ENCODE data around the gene CLNK.
"Not testable (repeated sequence)": the region's sequence is repeated elsewhere in the genome, so short reads cannot be mapped to it uniquely, and the experiment has no call there.

CLNK gene

GRCh38 chr4:10577508-10578426 is 106.8 kb downstream of the CLNK start:
- H3K4me3 ChIP-seq (ENCODE audit: low read length): no peak overlapping the region
- TF ChIP-seq ZNF274 (IDR thresholded peaks at IDR 0.05; ENCODE audit: low read depth, low read length): no peak

- H3K4me3 ChIP-seq (ENCODE audit: low read length): no peak overlapping the region
- no peak for TF ChIP-seq ZNF274 (IDR thresholded peaks at IDR 0.05; ENCODE audit: low read depth, low read length)
These were observed 107.5 kb downstream of the CLNK start for GRCh38 chr4:10577018-10577417.

GRCh38 chr4:10576236-10576635 is 108.3 kb downstream of the CLNK start:
- no peak for TF ChIP-seq ZNF274 (IDR thresholded peaks at IDR 0.05; ENCODE audit: low read depth, low read length)
- no peak overlapping the region for H3K4me3 ChIP-seq (ENCODE audit: low read length)

GRCh38 chr4:10575414-10575813 is 109.2 kb downstream of the CLNK start:
- TF ChIP-seq ZNF274 (IDR thresholded peaks at IDR 0.05; ENCODE audit: low read depth, low read length): no peak
- H3K4me3 ChIP-seq (ENCODE audit: low read length): no peak overlapping the region

GRCh38 chr4:10574553-10574952 is 110.0 kb downstream of the CLNK start:
- H3K4me3 ChIP-seq (ENCODE audit: low read length): not testable (repeated sequence)

- H3K4me3 ChIP-seq (ENCODE audit: low read length): no peak overlapping the region
- TF ChIP-seq ZNF274 (IDR thresholded peaks at IDR 0.05; ENCODE audit: low read depth, low read length): no peak
These were observed 112.7 kb downstream of the CLNK start for GRCh38 chr4:10571909-10572308.

GRCh38 chr4:10569491-10569890 is 115.1 kb downstream of the CLNK start:
- no peak overlapping the region for H3K4me3 ChIP-seq (ENCODE audit: low read length)
- TF ChIP-seq ZNF274 (IDR thresholded peaks at IDR 0.05; ENCODE audit: low read depth, low read length): no peak

- H3K4me3 ChIP-seq (ENCODE audit: low read length): no peak overlapping the region
- no peak for TF ChIP-seq ZNF274 (IDR thresholded peaks at IDR 0.05; ENCODE audit: low read depth, low read length)
These were observed 116.8 kb downstream of the CLNK start for GRCh38 chr4:10567766-10568165.

GRCh38 chr4:10565166-10565780 is 119.3 kb downstream of the CLNK start:
- no peak for TF ChIP-seq ZNF274 (IDR thresholded peaks at IDR 0.05; ENCODE audit: low read depth, low read length)
- no peak overlapping the region for H3K4me3 ChIP-seq (ENCODE audit: low read length)

GRCh38 chr4:10554694-10555093 is 129.9 kb downstream of the CLNK start:
- no peak overlapping the region for H3K4me3 ChIP-seq (ENCODE audit: low read length)
- TF ChIP-seq ZNF274 (IDR thresholded peaks at IDR 0.05; ENCODE audit: low read depth, low read length): no peak

- TF ChIP-seq ZNF274 (IDR thresholded peaks at IDR 0.05; ENCODE audit: low read depth, low read length): no peak
- H3K4me3 ChIP-seq (ENCODE audit: low read length): no peak overlapping the region
These were observed 130.4 kb downstream of the CLNK start for GRCh38 chr4:10554121-10554520.

- no peak overlapping the region for H3K4me3 ChIP-seq (ENCODE audit: low read length)
- no peak for TF ChIP-seq ZNF274 (IDR thresholded peaks at IDR 0.05; ENCODE audit: low read depth, low read length)
These were observed 131.8 kb downstream of the CLNK start for GRCh38 chr4:10552591-10553280.

- no peak for TF ChIP-seq ZNF274 (IDR thresholded peaks at IDR 0.05; ENCODE audit: low read depth, low read length)
- H3K4me3 ChIP-seq (ENCODE audit: low read length): no peak overlapping the region
These were observed 148.7 kb downstream of the CLNK start for GRCh38 chr4:10535912-10536311.

GRCh38 chr4:10534820-10535219 is 149.7 kb downstream of the CLNK start:
- H3K4me3 ChIP-seq (ENCODE audit: low read length): no peak overlapping the region
- TF ChIP-seq ZNF274 (IDR thresholded peaks at IDR 0.05; ENCODE audit: low read depth, low read length): no peak

- H3K4me3 ChIP-seq (ENCODE audit: low read length): no peak overlapping the region
- no peak for TF ChIP-seq ZNF274 (IDR thresholded peaks at IDR 0.05; ENCODE audit: low read depth, low read length)
These were observed 152.4 kb downstream of the CLNK start for GRCh38 chr4:10532155-10532554.
